ENCODE measurements around the gene CDK3.

CDK3 gene

GRCh38 chr17:75998327-75998795 is 2.3 kb upstream of the CDK3 start:
- DNase-seq (ENCODE audit: extremely low read depth, insufficient read length): no peak
- TF ChIP-seq, protein P1, sequence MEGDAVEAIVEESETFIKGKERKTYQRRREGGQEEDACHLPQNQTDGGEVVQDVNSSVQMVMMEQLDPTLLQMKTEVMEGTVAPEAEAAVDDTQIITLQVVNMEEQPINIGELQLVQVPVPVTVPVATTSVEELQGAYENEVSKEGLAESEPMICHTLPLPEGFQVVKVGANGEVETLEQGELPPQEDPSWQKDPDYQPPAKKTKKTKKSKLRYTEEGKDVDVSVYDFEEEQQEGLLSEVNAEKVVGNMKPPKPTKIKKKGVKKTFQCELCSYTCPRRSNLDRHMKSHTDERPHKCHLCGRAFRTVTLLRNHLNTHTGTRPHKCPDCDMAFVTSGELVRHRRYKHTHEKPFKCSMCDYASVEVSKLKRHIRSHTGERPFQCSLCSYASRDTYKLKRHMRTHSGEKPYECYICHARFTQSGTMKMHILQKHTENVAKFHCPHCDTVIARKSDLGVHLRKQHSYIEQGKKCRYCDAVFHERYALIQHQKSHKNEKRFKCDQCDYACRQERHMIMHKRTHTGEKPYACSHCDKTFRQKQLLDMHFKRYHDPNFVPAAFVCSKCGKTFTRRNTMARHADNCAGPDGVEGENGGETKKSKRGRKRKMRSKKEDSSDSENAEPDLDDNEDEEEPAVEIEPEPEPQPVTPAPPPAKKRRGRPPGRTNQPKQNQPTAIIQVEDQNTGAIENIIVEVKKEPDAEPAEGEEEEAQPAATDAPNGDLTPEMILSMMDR (IDR thresholded peaks at IDR 0.05; ENCODE audit: insufficient read depth, low read length, poor library complexity, severe bottlenecking): no peak
- Histone ChIP-seq H3K27me3 (replicated peaks; ENCODE audit: control insufficient read depth, insufficient read depth, low read length) (no peaks in the 10 kb centered on the region), H3K4me3 (replicated peaks; ENCODE audit: low read depth, low read length) (no peak overlapping the region), H3K36me3 (ENCODE audit: control insufficient read depth, insufficient read depth, low read length) (peaks cover 6% of the 10 kb centered on the region)

- TF ChIP-seq, protein P1 (IDR thresholded peaks at IDR 0.05; ENCODE audit: insufficient read depth, low read length, poor library complexity, severe bottlenecking): peak; percentile 95
- no peak overlapping the region for H3K4me3 ChIP-seq (replicated peaks; ENCODE audit: low read depth, low read length)
- H3K27me3 ChIP-seq (replicated peaks; ENCODE audit: control insufficient read depth, insufficient read depth, low read length): no peaks in the 10 kb centered on the region
- H3K36me3 ChIP-seq (ENCODE audit: control insufficient read depth, insufficient read depth, low read length): peaks cover 9% of the 10 kb centered on the region
- peak; percentile 61 for DNase-seq (ENCODE audit: extremely low read depth, insufficient read length)
These were observed 470 bp upstream of the CDK3 start for GRCh38 chr17:76000016-76000754.

GRCh38 chr17:76002100-76002499 is 1.4 kb downstream of the CDK3 start:
- TF ChIP-seq, protein P1 (IDR thresholded peaks at IDR 0.05; ENCODE audit: insufficient read depth, low read length, poor library complexity, severe bottlenecking): no peak
- Histone ChIP-seq H3K36me3 (ENCODE audit: control insufficient read depth, insufficient read depth, low read length) (peaks cover 9% of the 10 kb centered on the region), H3K4me3 (replicated peaks; ENCODE audit: low read depth, low read length) (no peak overlapping the region), H3K27me3 (replicated peaks; ENCODE audit: control insufficient read depth, insufficient read depth, low read length) (no peaks in the 10 kb centered on the region)
- DNase-seq (ENCODE audit: extremely low read depth, insufficient read length): no peak

DNA sequence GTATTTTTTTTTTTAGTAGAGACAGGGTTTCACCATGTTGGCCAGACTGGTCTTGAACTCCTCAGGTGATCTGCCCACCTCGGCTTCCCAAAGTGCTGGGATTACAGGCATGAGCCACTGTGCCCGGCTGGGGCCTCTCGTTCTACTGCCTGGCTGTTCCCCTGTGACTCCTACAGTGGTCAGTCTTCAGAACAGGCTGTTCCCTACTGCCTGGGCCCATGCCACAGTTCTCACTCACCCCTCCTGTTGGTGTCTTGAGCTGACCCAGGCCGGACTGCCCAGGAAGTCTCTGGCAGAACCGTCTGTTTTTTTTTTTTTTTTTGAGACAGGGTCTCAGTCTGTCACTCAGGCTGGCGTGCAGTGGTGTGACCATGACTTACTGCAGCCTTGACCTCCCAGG is 3.3 kb downstream of the CDK3 start:
- Histone ChIP-seq H3K36me3 (ENCODE audit: control insufficient read depth, insufficient read depth, low read length) (peaks cover 9% of the 10 kb centered on the region), H3K27me3 (replicated peaks; ENCODE audit: control insufficient read depth, insufficient read depth, low read length) (no peaks in the 10 kb centered on the region), H3K4me3 (replicated peaks; ENCODE audit: low read depth, low read length) (no peak overlapping the region)
- no peak for DNase-seq (ENCODE audit: extremely low read depth, insufficient read length)
- TF ChIP-seq, protein P1 (IDR thresholded peaks at IDR 0.05; ENCODE audit: insufficient read depth, low read length, poor library complexity, severe bottlenecking): no peak

GRCh38 chr17:76004750-76005262 is 4.2 kb downstream of the CDK3 start:
- Histone ChIP-seq H3K36me3 (ENCODE audit: control insufficient read depth, insufficient read depth, low read length) (peaks cover 9% of the 10 kb centered on the region), H3K4me3 (replicated peaks; ENCODE audit: low read depth, low read length) (no peak overlapping the region), H3K27me3 (replicated peaks; ENCODE audit: control insufficient read depth, insufficient read depth, low read length) (no peaks in the 10 kb centered on the region)
- DNase-seq (ENCODE audit: extremely low read depth, insufficient read length): no peak
- TF ChIP-seq, protein P1 (IDR thresholded peaks at IDR 0.05; ENCODE audit: insufficient read depth, low read length, poor library complexity, severe bottlenecking): no peak
